ENCODE data around the gene OR5AR1.
"Not testable (repeated sequence)": the region's sequence is repeated elsewhere in the genome, so short reads cannot be mapped to it uniquely, and the experiment has no call there.

The OR5AR1 gene

GRCh38 chr11:56663386-56663785, at the start of gene OR5AR1:
Gene OR5AR1 (plus strand): TSS chr11:56663686. CDS start chr11:56663686, 0 bp downstream.
- Histone ChIP-seq H3K9me3 (ENCODE audit: control insufficient read depth in 1 of 2, low read length in 2 of 2) (no peaks in the 10 kb centered on the region), H3K27ac (ENCODE audit: low read length) (no peak within 1 kb of the TSS), H3K4me1 (ENCODE audit: control insufficient read depth in 1 of 2, insufficient read depth in 2 of 2, low read length in 2 of 2) (no peaks in the 10 kb centered on the region), H3K36me3 (ENCODE audit: control insufficient read depth in 1 of 2, insufficient read depth in 2 of 2, low read length in 2 of 2) (no peaks in the 10 kb centered on the region), H3K4me3 (ENCODE audit: low read depth in 1 of 2, low read length in 2 of 2) (no peak within 1 kb of the TSS), H3K27me3 (ENCODE audit: low read depth, low read length) (no peaks in the 10 kb centered on the region)

- H3K27ac ChIP-seq (ENCODE audit: low read length): no peak overlapping the region
- no peaks in the 10 kb centered on the region for H3K27me3 ChIP-seq (ENCODE audit: low read depth, low read length)
- H3K4me1 ChIP-seq (ENCODE audit: control insufficient read depth in 1 of 2, insufficient read depth in 2 of 2, low read length in 2 of 2): no peaks in the 10 kb centered on the region
- no peaks in the 10 kb centered on the region for H3K36me3 ChIP-seq (ENCODE audit: control insufficient read depth in 1 of 2, insufficient read depth in 2 of 2, low read length in 2 of 2)
- H3K9me3 ChIP-seq (ENCODE audit: control insufficient read depth in 1 of 2, low read length in 2 of 2): no peaks in the 10 kb centered on the region
- H3K4me3 ChIP-seq (ENCODE audit: low read depth in 1 of 2, low read length in 2 of 2): no peak overlapping the region
Measured at GRCh38 chr11:56624661-56625110, 38.8 kb upstream of the OR5AR1 start.

- Histone ChIP-seq H3K27me3 (ENCODE audit: low read depth, low read length) (no peaks in the 10 kb centered on the region), H3K36me3 (ENCODE audit: control insufficient read depth in 1 of 2, insufficient read depth in 2 of 2, low read length in 2 of 2) (no peaks in the 10 kb centered on the region), H3K4me1 (ENCODE audit: control insufficient read depth in 1 of 2, insufficient read depth in 2 of 2, low read length in 2 of 2) (no peaks in the 10 kb centered on the region), H3K27ac (ENCODE audit: low read length) (no peak overlapping the region), H3K4me3 (ENCODE audit: low read depth in 1 of 2, low read length in 2 of 2) (no peak overlapping the region), H3K9me3 (ENCODE audit: control insufficient read depth in 1 of 2, low read length in 2 of 2) (no peaks in the 10 kb centered on the region)
Measured at GRCh38 chr11:56625946-56626345, 37.5 kb upstream of the OR5AR1 start.

- no peaks in the 10 kb centered on the region for H3K27me3 ChIP-seq (ENCODE audit: low read depth, low read length)
- no peaks in the 10 kb centered on the region for H3K9me3 ChIP-seq (ENCODE audit: control insufficient read depth in 1 of 2, low read length in 2 of 2)
- H3K36me3 ChIP-seq (ENCODE audit: control insufficient read depth in 1 of 2, insufficient read depth in 2 of 2, low read length in 2 of 2): no peaks in the 10 kb centered on the region
- no peak overlapping the region for H3K27ac ChIP-seq (ENCODE audit: low read length)
- no peak overlapping the region for H3K4me3 ChIP-seq (ENCODE audit: low read depth in 1 of 2, low read length in 2 of 2)
- H3K4me1 ChIP-seq (ENCODE audit: control insufficient read depth in 1 of 2, insufficient read depth in 2 of 2, low read length in 2 of 2): no peaks in the 10 kb centered on the region
Measured at GRCh38 chr11:56632329-56632728, 31.2 kb upstream of the OR5AR1 start.

- H3K4me3 ChIP-seq (ENCODE audit: low read depth in 1 of 2, low read length in 2 of 2): no peak overlapping the region
- no peaks in the 10 kb centered on the region for H3K27me3 ChIP-seq (ENCODE audit: low read depth, low read length)
- H3K36me3 ChIP-seq (ENCODE audit: control insufficient read depth in 1 of 2, insufficient read depth in 2 of 2, low read length in 2 of 2): no peaks in the 10 kb centered on the region
- no peaks in the 10 kb centered on the region for H3K9me3 ChIP-seq (ENCODE audit: control insufficient read depth in 1 of 2, low read length in 2 of 2)
- no peak overlapping the region for H3K27ac ChIP-seq (ENCODE audit: low read length)
- no peaks in the 10 kb centered on the region for H3K4me1 ChIP-seq (ENCODE audit: control insufficient read depth in 1 of 2, insufficient read depth in 2 of 2, low read length in 2 of 2)
Measured at GRCh38 chr11:56636861-56637260, 26.6 kb upstream of the OR5AR1 start.

GRCh38 chr11:56637500-56637899, 26.0 kb upstream of the OR5AR1 start:
- H3K27ac ChIP-seq (ENCODE audit: low read length): no peak overlapping the region
- no peak overlapping the region for H3K4me3 ChIP-seq (ENCODE audit: low read depth in 1 of 2, low read length in 2 of 2)
- H3K36me3 ChIP-seq (ENCODE audit: control insufficient read depth in 1 of 2, insufficient read depth in 2 of 2, low read length in 2 of 2): no peaks in the 10 kb centered on the region
- H3K9me3 ChIP-seq (ENCODE audit: control insufficient read depth in 1 of 2, low read length in 2 of 2): no peaks in the 10 kb centered on the region
- no peaks in the 10 kb centered on the region for H3K4me1 ChIP-seq (ENCODE audit: control insufficient read depth in 1 of 2, insufficient read depth in 2 of 2, low read length in 2 of 2)
- no peaks in the 10 kb centered on the region for H3K27me3 ChIP-seq (ENCODE audit: low read depth, low read length)

- no peaks in the 10 kb centered on the region for H3K9me3 ChIP-seq (ENCODE audit: control insufficient read depth in 1 of 2, low read length in 2 of 2)
- H3K4me1 ChIP-seq (ENCODE audit: control insufficient read depth in 1 of 2, insufficient read depth in 2 of 2, low read length in 2 of 2): no peaks in the 10 kb centered on the region
- no peaks in the 10 kb centered on the region for H3K36me3 ChIP-seq (ENCODE audit: control insufficient read depth in 1 of 2, insufficient read depth in 2 of 2, low read length in 2 of 2)
- no peaks in the 10 kb centered on the region for H3K27me3 ChIP-seq (ENCODE audit: low read depth, low read length)
- no peak within 1 kb of the TSS for H3K4me3 ChIP-seq (ENCODE audit: low read depth in 1 of 2, low read length in 2 of 2)
- H3K27ac ChIP-seq (ENCODE audit: low read length): no peak within 1 kb of the TSS
Measured at GRCh38 chr11:56642339-56642738, 21.1 kb upstream of the OR5AR1 start, which contains the start of gene OR5AP2. Gene OR5AP2 (minus strand): TSS chr11:56642439. CDS start chr11:56642439, 0 bp downstream.

- no peak overlapping the region for H3K4me3 ChIP-seq (ENCODE audit: low read depth in 1 of 2, low read length in 2 of 2)
- no peaks in the 10 kb centered on the region for H3K27me3 ChIP-seq (ENCODE audit: low read depth, low read length)
- no peaks in the 10 kb centered on the region for H3K4me1 ChIP-seq (ENCODE audit: control insufficient read depth in 1 of 2, insufficient read depth in 2 of 2, low read length in 2 of 2)
- no peak overlapping the region for H3K27ac ChIP-seq (ENCODE audit: low read length)
- H3K36me3 ChIP-seq (ENCODE audit: control insufficient read depth in 1 of 2, insufficient read depth in 2 of 2, low read length in 2 of 2): no peaks in the 10 kb centered on the region
- H3K9me3 ChIP-seq (ENCODE audit: control insufficient read depth in 1 of 2, low read length in 2 of 2): no peaks in the 10 kb centered on the region
Measured at GRCh38 chr11:56659755-56660154, 3.7 kb upstream of the OR5AR1 start.

GRCh38 chr11:56670984-56671383, 7.5 kb downstream of the OR5AR1 start:
- Histone ChIP-seq H3K27me3 (ENCODE audit: low read depth, low read length) (no peaks in the 10 kb centered on the region), H3K4me3 (ENCODE audit: low read depth in 1 of 2, low read length in 2 of 2) (no peak overlapping the region), H3K4me1 (ENCODE audit: control insufficient read depth in 1 of 2, insufficient read depth in 2 of 2, low read length in 2 of 2) (no peaks in the 10 kb centered on the region), H3K36me3 (ENCODE audit: control insufficient read depth in 1 of 2, insufficient read depth in 2 of 2, low read length in 2 of 2) (no peaks in the 10 kb centered on the region), H3K9me3 (ENCODE audit: control insufficient read depth in 1 of 2, low read length in 2 of 2) (peaks cover 0 to 7% of the 10 kb centered on the region in 2 donors), H3K27ac (ENCODE audit: low read length) (no peak overlapping the region)

- Histone ChIP-seq H3K27ac (ENCODE audit: low read length) (no peak overlapping the region), H3K4me3 (ENCODE audit: low read depth in 1 of 2, low read length in 2 of 2) (no peak overlapping the region), H3K27me3 (ENCODE audit: low read depth, low read length) (no peaks in the 10 kb centered on the region)
Measured at GRCh38 chr11:56688554-56689100, 25.1 kb downstream of the OR5AR1 start.

GRCh38 chr11:56691179-56691578, 27.7 kb downstream of the OR5AR1 start:
- H3K36me3 ChIP-seq (ENCODE audit: control insufficient read depth in 1 of 2, insufficient read depth in 2 of 2, low read length in 2 of 2); H3K27me3 ChIP-seq (ENCODE audit: low read depth, low read length): not testable (repeated sequence)

More at GRCh38 chr11:56688554-56689100, 25.1 kb downstream of the OR5AR1 start:
- no peaks in the 10 kb centered on the region for H3K4me1 ChIP-seq (ENCODE audit: control insufficient read depth in 1 of 2, insufficient read depth in 2 of 2, low read length in 2 of 2)
- H3K36me3 ChIP-seq (ENCODE audit: control insufficient read depth in 1 of 2, insufficient read depth in 2 of 2, low read length in 2 of 2): no peaks in the 10 kb centered on the region
- H3K9me3 ChIP-seq (ENCODE audit: control insufficient read depth in 1 of 2, low read length in 2 of 2): no peaks in the 10 kb centered on the region

GRCh38 chr11:56693428-56693827, 29.9 kb downstream of the OR5AR1 start:
- H3K4me1 ChIP-seq (ENCODE audit: control insufficient read depth in 1 of 2, insufficient read depth in 2 of 2, low read length in 2 of 2): no peaks in the 10 kb centered on the region
- H3K4me3 ChIP-seq (ENCODE audit: low read depth in 1 of 2, low read length in 2 of 2): no peak overlapping the region
- H3K27me3 ChIP-seq (ENCODE audit: low read depth, low read length): no peaks in the 10 kb centered on the region
- H3K36me3 ChIP-seq (ENCODE audit: control insufficient read depth in 1 of 2, insufficient read depth in 2 of 2, low read length in 2 of 2): no peaks in the 10 kb centered on the region
- H3K27ac ChIP-seq (ENCODE audit: low read length): no peak overlapping the region
- H3K9me3 ChIP-seq (ENCODE audit: control insufficient read depth in 1 of 2, low read length in 2 of 2): no peaks in the 10 kb centered on the region

More at GRCh38 chr11:56691179-56691578, 27.7 kb downstream of the OR5AR1 start:
- not testable (repeated sequence) for H3K4me1 ChIP-seq (ENCODE audit: control insufficient read depth in 1 of 2, insufficient read depth in 2 of 2, low read length in 2 of 2); H3K27ac ChIP-seq (ENCODE audit: low read length); H3K9me3 ChIP-seq (ENCODE audit: control insufficient read depth in 1 of 2, low read length in 2 of 2); H3K4me3 ChIP-seq (ENCODE audit: low read depth in 1 of 2, low read length in 2 of 2)
